Measurements from ENCODE around the gene EFCAB8.

Gene EFCAB8

GRCh38 chr20:33006776-33007375 lies 148.2 kb downstream of the EFCAB8 start:
- TF ChIP-seq CTCF (IDR thresholded peaks at IDR 0.05; ENCODE audit: insufficient read depth, low read depth, low read length, missing control alignments) = no peak

GRCh38 chr20:33007376-33008335 lies 148.9 kb downstream of the EFCAB8 start, which contains the start of gene BPIFB2:
Gene BPIFB2, plus strand, starts transcription at chr20:33007704. Its CDS starts 871 bp downstream, at chr20:33008575.
- DNase-seq (ENCODE audit: low read depth) = no peak
- H3K4me3 ChIP-seq (ENCODE audit: low read length) = no peak within 1 kb of the TSS
- TF ChIP-seq CTCF (IDR thresholded peaks at IDR 0.05; ENCODE audit: insufficient read depth, low read depth, low read length, missing control alignments) = no peak

More at GRCh38 chr20:33006776-33007375, 148.2 kb downstream of the EFCAB8 start:
- no peak for DNase-seq (ENCODE audit: low read depth)
- H3K4me3 ChIP-seq (ENCODE audit: low read length) = no peak overlapping the region

GRCh38 chr20:33008336-33009213 lies 149.9 kb downstream of the EFCAB8 start:
- TF ChIP-seq CTCF (IDR thresholded peaks at IDR 0.05; ENCODE audit: insufficient read depth, low read depth, low read length, missing control alignments) = no peak
- no peak for DNase-seq (ENCODE audit: low read depth)
- H3K4me3 ChIP-seq (ENCODE audit: low read length) = no peak overlapping the region

- H3K4me3 ChIP-seq (ENCODE audit: low read length) = no peak overlapping the region
- TF ChIP-seq CTCF (IDR thresholded peaks at IDR 0.05; ENCODE audit: insufficient read depth, low read depth, low read length, missing control alignments) = no peak
- no peak for DNase-seq (ENCODE audit: low read depth)
Measured at GRCh38 chr20:33009214-33010132, 150.8 kb downstream of the EFCAB8 start.

- no peak overlapping the region for H3K4me3 ChIP-seq (ENCODE audit: low read length)
- no peak for TF ChIP-seq CTCF (IDR thresholded peaks at IDR 0.05; ENCODE audit: insufficient read depth, low read depth, low read length, missing control alignments)
- DNase-seq (ENCODE audit: low read depth) = no peak
Measured at GRCh38 chr20:33010133-33010504, 151.4 kb downstream of the EFCAB8 start.
